Ramos (cell line): Measurements from ENCODE around the gene CD58.

Source experiments
- in situ Hi-C: fragments of 300-500 bp; cut with MboI; formaldehyde crosslinking; loops from one replicate; pipeline ENCODE4 v1.14.3; 2022; ENCODE audit warnings: low sequenced_read_pairs; ENCODE audit not compliant: unreplicated experiment

Gene CD58

GRCh38 chr1:116483481-116484309, 87.1 kb downstream of the CD58 start:
- in situ Hi-C loops, result loop anchor here (5.0 to 25.0 kb wide), 2 partner anchors 351 to 671 kb away; no protein-coding TSS in a partner anchor

GRCh38 chr1:116482490-116482889, 88.3 kb downstream of the CD58 start:
- in situ Hi-C loops, result loop anchor here (5.0 to 25.0 kb wide), 2 partner anchors 350 to 670 kb away; no protein-coding TSS in a partner anchor

GRCh38 chr1:116481934-116482333, 88.9 kb downstream of the CD58 start:
- in situ Hi-C loops, result loop anchor here (5.0 to 25.0 kb wide), 2 partner anchors 350 to 670 kb away; no protein-coding TSS in a partner anchor

- in situ Hi-C loops, result loop anchor here (25.0 kb wide), 1 partner anchor 666 kb away; no protein-coding TSS in a partner anchor
These were observed 92.2 kb downstream of the CD58 start for GRCh38 chr1:116478621-116479020.

- in situ Hi-C loops, result loop anchor here (25.0 kb wide), 1 partner anchor 665 kb away; no protein-coding TSS in a partner anchor
These were observed 93.4 kb downstream of the CD58 start for GRCh38 chr1:116477429-116477828.

- in situ Hi-C loops, result loop anchor here (25.0 kb wide), 1 partner anchor 664 kb away; no protein-coding TSS in a partner anchor
These were observed 94.5 kb downstream of the CD58 start for GRCh38 chr1:116476321-116476720.

- in situ Hi-C loops, result loop anchor here (25.0 kb wide), 1 partner anchor 664 kb away; no protein-coding TSS in a partner anchor
These were observed 95.0 kb downstream of the CD58 start for GRCh38 chr1:116475850-116476218.

GRCh38 chr1:116474921-116475849, 95.6 kb downstream of the CD58 start:
- in situ Hi-C loops, result loop anchor here (25.0 kb wide), 1 partner anchor 663 kb away; no protein-coding TSS in a partner anchor

GRCh38 chr1:116472431-116472961, 98.3 kb downstream of the CD58 start:
- in situ Hi-C loops, result no loop called here

- in situ Hi-C loops, result no loop called here
These were observed 99.6 kb downstream of the CD58 start for GRCh38 chr1:116471241-116471640.

- in situ Hi-C loops, result no loop called here
These were observed 100.2 kb downstream of the CD58 start for GRCh38 chr1:116470671-116471070.

GRCh38 chr1:116466810-116467557, 103.8 kb downstream of the CD58 start:
- in situ Hi-C loops, result no loop called here

GRCh38 chr1:116465845-116466685, 104.8 kb downstream of the CD58 start:
- in situ Hi-C loops, result no loop called here

- in situ Hi-C loops, result no loop called here
These were observed 105.4 kb downstream of the CD58 start for GRCh38 chr1:116465477-116465844.
